ENCODE results near the gene CSNK1G1. TPM values are rescaled to one million over a fixed set of nuclear protein-coding genes. Genes with fewer than 3 reads are reported as not detected.
"Not testable (repeated sequence)": the region's sequence is repeated elsewhere in the genome, so short reads cannot be mapped to it uniquely, and the experiment has no call there.

The CSNK1G1 gene
- total and polyA plus RNA-seq, 2 of the 8 experiments (the other 6 are each of a cell fraction or from before 2014, with no cell fraction given) = 6.0 to 12.9 TPM

DNA sequence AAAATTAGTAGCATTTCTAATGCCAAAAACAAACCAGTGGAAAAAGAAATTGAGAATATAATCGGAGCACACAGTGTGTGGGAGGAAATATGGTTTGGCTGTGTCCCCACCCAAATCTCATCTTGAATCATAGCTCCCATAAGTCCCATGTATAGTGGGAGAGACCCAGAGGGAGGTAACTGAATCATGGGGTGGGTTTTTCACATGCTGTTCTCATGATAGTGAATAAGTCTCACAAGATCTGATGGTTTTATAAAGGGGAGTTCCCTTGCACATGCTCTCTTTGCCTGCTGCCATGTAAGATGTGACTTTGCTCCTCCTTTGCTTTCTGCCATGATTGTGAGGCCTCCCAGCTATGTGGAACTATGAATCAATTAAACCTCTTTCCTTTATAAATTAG lies 90.8 kb downstream of the CSNK1G1 start:
- H3K36me3 ChIP-seq (ENCODE audit: control insufficient read depth in 2 of 4, insufficient read depth in 4 of 4, low read length in 3 of 4); H3K4me2 ChIP-seq (ENCODE audit: insufficient read depth in 1 of 2, low read depth in 2 of 2, low read length in 2 of 2); DNase-seq (ENCODE audit: low read depth in 1 of 2, low spot score in 2 of 2); H2BK5ac ChIP-seq (ENCODE audit: low read depth, low read length); H2BK20ac ChIP-seq (ENCODE audit: low read length); H3K27ac ChIP-seq (ENCODE audit: low read depth, low read length); H3K4me1 ChIP-seq (replicated peaks in 1 of 4; ENCODE audit: control insufficient read depth in 3 of 4, insufficient read depth in 4 of 4, low read length in 3 of 4); H3K14ac ChIP-seq (ENCODE audit: insufficient read length); H3K4me3 ChIP-seq (ENCODE audit: extremely low read depth in 1 of 4, insufficient read depth in 2 of 4, low read depth in 3 of 4, low read length in 4 of 4); H2BK15ac ChIP-seq (ENCODE audit: low read length); H3K4ac ChIP-seq (replicated peaks; ENCODE audit: insufficient read length, low read depth, low read length); H2AK5ac ChIP-seq (ENCODE audit: low read depth, low read length); H4K5ac ChIP-seq (ENCODE audit: insufficient read length, low read depth, low read length); H3K23ac ChIP-seq (ENCODE audit: insufficient read length); H3K9me3 ChIP-seq (ENCODE audit: insufficient read depth in 2 of 2, low read depth in 1 of 2, low read length in 1 of 2); H4K91ac ChIP-seq (replicated peaks; ENCODE audit: insufficient read length, low read length); H2BK120ac ChIP-seq (replicated peaks; ENCODE audit: low read depth, low read length); H4K20me1 ChIP-seq (replicated peaks in 1 of 2; ENCODE audit: control insufficient read depth in 1 of 2, insufficient read depth in 2 of 2, low read length in 2 of 2); H3K18ac ChIP-seq (ENCODE audit: extremely low read depth, low read length); H3K56ac ChIP-seq (replicated peaks; ENCODE audit: insufficient read length, low read depth, low read length); H4K8ac ChIP-seq (ENCODE audit: extremely low read depth, insufficient read depth, low read length); H3K79me2 ChIP-seq (ENCODE audit: control insufficient read depth in 1 of 2, insufficient read depth in 2 of 2, low read length in 2 of 2); H3K9ac ChIP-seq (replicated peaks in 1 of 4; ENCODE audit: extremely low read depth in 1 of 4, low read depth in 3 of 4, low read length in 3 of 4); FAIRE-seq; H3K23me2 ChIP-seq (ENCODE audit: low read depth, low read length); H3K79me1 ChIP-seq (ENCODE audit: low read depth, low read length); H2AFZ ChIP-seq (ENCODE audit: low read length); H3K27me3 ChIP-seq (replicated peaks in 1 of 4; ENCODE audit: control insufficient read depth in 3 of 4, extremely low read depth in 1 of 4, insufficient read depth in 3 of 4, low read length in 3 of 4); H2BK12ac ChIP-seq (ENCODE audit: low read depth, low read length): not testable (repeated sequence)
- ChIA-PET CTCF (ENCODE audit: partially characterized antibody) (interaction anchor here (1.3 kb wide), 1 partner anchor 15 kb away, joined by 4 read pairs; no protein-coding TSS in a partner anchor), POLR2A (ENCODE audit: partially characterized antibody) (interaction anchor here (0.6 kb wide), 1 partner anchor 23 kb away, joined by 3 read pairs; no protein-coding TSS in a partner anchor)
- 89% methylated on average over 1 of the region's 1 CpG; no CpG with 5 or more reads in 1 of the 2 experiments for WGBS, 2 experiments (ENCODE audit: extremely low coverage in 1 of 2, insufficient coverage in 1 of 2, insufficient read length in 1 of 2, insufficient replicate concordance in 2 of 2, low coverage in 1 of 2, low lambda C conversion rate in 2 of 2, missing lambda C conversion rate in 1 of 2)
